ENCODE data around the gene ADAMTS2.

ADAMTS2 gene

GRCh38 chr5:179210478-179210877 is 134.8 kb downstream of the ADAMTS2 start:
- no peak overlapping the region for H3K4me2 ChIP-seq (ENCODE audit: low read depth, low read length, poor library complexity, severe bottlenecking)
- no peaks in the 10 kb centered on the region for H3K27me3 ChIP-seq (ENCODE audit: low read length)
- H3K9me2 ChIP-seq (replicated peaks; ENCODE audit: insufficient read depth, low read length), result no peaks in the 10 kb centered on the region
- no peak overlapping the region for H3K27ac ChIP-seq (ENCODE audit: low read depth, low read length)
- no peak overlapping the region for H2AFZ ChIP-seq (ENCODE audit: low read depth, low read length, severe bottlenecking)
- no peak overlapping the region for H3K4me3 ChIP-seq (ENCODE audit: insufficient read depth, low read length, poor library complexity, severe bottlenecking)
- H3K9me3 ChIP-seq (ENCODE audit: insufficient read depth, low read length), result no peaks in the 10 kb centered on the region
- no peak overlapping the region for H3K9ac ChIP-seq (ENCODE audit: low read length)
- no peaks in the 10 kb centered on the region for H4K20me1 ChIP-seq (ENCODE audit: low read depth, low read length)
- no peak for TF ChIP-seq EZH2phosphoT487 (conservative IDR thresholded peaks at IDR 0.05; ENCODE audit: low read length)
- no peaks in the 10 kb centered on the region for H3K79me2 ChIP-seq (ENCODE audit: insufficient read depth, low read length)
- no peaks in the 10 kb centered on the region for H3F3A ChIP-seq (ENCODE audit: insufficient read depth)
- no peaks in the 10 kb centered on the region for H3K36me3 ChIP-seq (ENCODE audit: low read length)

GRCh38 chr5:179209359-179210150 is 135.7 kb downstream of the ADAMTS2 start:
- Histone ChIP-seq H3F3A (ENCODE audit: insufficient read depth) (no peaks in the 10 kb centered on the region), H3K4me3 (ENCODE audit: insufficient read depth, low read length, poor library complexity, severe bottlenecking) (no peak overlapping the region), H3K36me3 (ENCODE audit: low read length) (no peaks in the 10 kb centered on the region), H3K79me2 (ENCODE audit: insufficient read depth, low read length) (no peaks in the 10 kb centered on the region), H3K27ac (ENCODE audit: low read depth, low read length) (no peak overlapping the region), H2AFZ (ENCODE audit: low read depth, low read length, severe bottlenecking) (no peak overlapping the region), H4K20me1 (ENCODE audit: low read depth, low read length) (no peaks in the 10 kb centered on the region), H3K9me3 (ENCODE audit: insufficient read depth, low read length) (no peaks in the 10 kb centered on the region), H3K27me3 (ENCODE audit: low read length) (no peaks in the 10 kb centered on the region), H3K9me2 (replicated peaks; ENCODE audit: insufficient read depth, low read length) (no peaks in the 10 kb centered on the region), H3K9ac (ENCODE audit: low read length) (no peak overlapping the region), H3K4me2 (ENCODE audit: low read depth, low read length, poor library complexity, severe bottlenecking) (no peak overlapping the region)
- TF ChIP-seq CTCF (IDR thresholded peaks at IDR 0.05; ENCODE audit: insufficient read depth, low read length, poor library complexity, severe bottlenecking) (no peak), EZH2phosphoT487 (conservative IDR thresholded peaks at IDR 0.05; ENCODE audit: low read length) (no peak)

- Histone ChIP-seq H3K27ac (ENCODE audit: low read depth, low read length) (no peak overlapping the region), H4K20me1 (ENCODE audit: low read depth, low read length) (no peaks in the 10 kb centered on the region), H3K27me3 (ENCODE audit: low read length) (no peaks in the 10 kb centered on the region), H3K36me3 (ENCODE audit: low read length) (no peaks in the 10 kb centered on the region), H3F3A (ENCODE audit: insufficient read depth) (no peaks in the 10 kb centered on the region), H3K9me3 (ENCODE audit: insufficient read depth, low read length) (no peaks in the 10 kb centered on the region), H3K4me2 (ENCODE audit: low read depth, low read length, poor library complexity, severe bottlenecking) (no peak overlapping the region), H3K9me2 (replicated peaks; ENCODE audit: insufficient read depth, low read length) (no peaks in the 10 kb centered on the region), H2AFZ (ENCODE audit: low read depth, low read length, severe bottlenecking) (no peak overlapping the region), H3K79me2 (ENCODE audit: insufficient read depth, low read length) (no peaks in the 10 kb centered on the region), H3K9ac (ENCODE audit: low read length) (no peak overlapping the region), H3K4me3 (ENCODE audit: insufficient read depth, low read length, poor library complexity, severe bottlenecking) (no peak overlapping the region)
- TF ChIP-seq EZH2phosphoT487 (conservative IDR thresholded peaks at IDR 0.05; ENCODE audit: low read length) (no peak), CTCF (IDR thresholded peaks at IDR 0.05; ENCODE audit: insufficient read depth, low read length, poor library complexity, severe bottlenecking) (no peak)
Observed at GRCh38 chr5:179208706-179209358, 136.4 kb downstream of the ADAMTS2 start.
